Smooth muscle cell (in vitro differentiated cells): ENCODE data around the gene PRPF18. TPM values are rescaled to one million over a fixed set of nuclear protein-coding genes. Genes with fewer than 3 reads are reported as not detected.

Source experiments
- DNase-seq: peaks from one replicate; lab custom pipeline; 2025; ENCODE audit not compliant: unreplicated experiment; lab: John Stamatoyannopoulos, UW
- H2AFZ ChIP-seq: fragments of 200-600 bp; sonication (generic); 2 replicates; pipeline ENCODE4 v1.6.0; 2016; ENCODE audit warnings: antibody characterized with exemption, low read depth, mild to moderate bottlenecking
- H3F3A ChIP-seq: fragments of 200-600 bp; sonication (generic); 2 replicates; pipeline ENCODE4 v1.6.0; 2017; ENCODE audit warnings: antibody characterized with exemption, low read depth
- H3K27ac ChIP-seq: fragments of 200-600 bp; sonication (generic); 2 replicates; pipeline ENCODE4 v1.5.1; 2016; ENCODE audit warnings: low read depth, mild to moderate bottlenecking
- H3K27me3 ChIP-seq: fragments of 200-600 bp; sonication (generic); 2 replicates; pipeline ENCODE4 v1.6.1; 2016; ENCODE audit warnings: low read depth, mild to moderate bottlenecking
- H3K36me3 ChIP-seq: fragments of 200-600 bp; sonication (generic); 2 replicates; pipeline ENCODE4 v1.5.1; 2016; ENCODE audit warnings: low read depth
- H3K4me1 ChIP-seq: fragments of 200-600 bp; sonication (generic); 2 replicates; pipeline ENCODE4 v1.5.1; 2016; ENCODE audit warnings: low read depth
- H3K4me2 ChIP-seq: fragments of 200-600 bp; sonication (generic); 2 replicates; pipeline ENCODE4 v1.6.0; 2016; ENCODE audit warnings: mild to moderate bottlenecking
- H3K4me3 ChIP-seq: fragments of 200-600 bp; sonication (generic); 2 replicates; pipeline ENCODE4 v1.5.1; 2016; ENCODE audit warnings: mild to moderate bottlenecking
- H3K79me2 ChIP-seq: fragments of 200-600 bp; sonication (generic); 2 replicates; pipeline ENCODE4 v1.6.0; 2016; ENCODE audit warnings: low read depth, mild to moderate bottlenecking
- H3K9ac ChIP-seq: fragments of 200-600 bp; sonication (generic); 2 replicates; pipeline ENCODE4 v1.6.0; 2016; ENCODE audit warnings: low read depth
- H3K9me3 ChIP-seq: fragments of 200-600 bp; sonication (generic); replicated peaks from 2 replicates; pipeline ENCODE4 v1.5.1; 2016; ENCODE audit warnings: low read depth
- H4K20me1 ChIP-seq: fragments of 200-600 bp; sonication (generic); 2 replicates; pipeline ENCODE4 v1.6.0; 2016; ENCODE audit warnings: low read depth
- CTCF ChIP-seq: fragments of 200-600 bp; sonication (generic); IDR thresholded peaks from 2 replicates; pipeline ENCODE4 v1.5.1; 2017; ENCODE audit warnings: borderline replicate concordance, mild to moderate bottlenecking, antibody characterized with exemption; ENCODE audit not compliant: insufficient read depth, poor library complexity, severe bottlenecking
- WGBS: methylation state at CpG from one replicate; pipeline ENCODE4 v1.1.7; 2016; ENCODE audit warnings: low lambda C conversion rate; 5-methylcytosine and 5-hydroxymethylcytosine counted together
- polyA plus RNA-seq: library from polyadenylated mRNA; unstranded; fragments of >200 nt; fragmentation: Nextera tagmentation; extraction: Ambion mirVana; gene quantifications from 2 replicates; pipeline ENCODE4 v1.2.1, GENCODE V29; 2016
- total RNA-seq: library from RNA; depleted of rRNA; stranded (reverse); fragments of >200 nt; gene quantifications from 2 replicates; pipeline ENCODE4 v1.2.3, GENCODE V29; 2014

PRPF18 gene
- total and polyA plus RNA-seq, 2 experiments from 2014 or later: 22.4 to 36.9 TPM

DNA sequence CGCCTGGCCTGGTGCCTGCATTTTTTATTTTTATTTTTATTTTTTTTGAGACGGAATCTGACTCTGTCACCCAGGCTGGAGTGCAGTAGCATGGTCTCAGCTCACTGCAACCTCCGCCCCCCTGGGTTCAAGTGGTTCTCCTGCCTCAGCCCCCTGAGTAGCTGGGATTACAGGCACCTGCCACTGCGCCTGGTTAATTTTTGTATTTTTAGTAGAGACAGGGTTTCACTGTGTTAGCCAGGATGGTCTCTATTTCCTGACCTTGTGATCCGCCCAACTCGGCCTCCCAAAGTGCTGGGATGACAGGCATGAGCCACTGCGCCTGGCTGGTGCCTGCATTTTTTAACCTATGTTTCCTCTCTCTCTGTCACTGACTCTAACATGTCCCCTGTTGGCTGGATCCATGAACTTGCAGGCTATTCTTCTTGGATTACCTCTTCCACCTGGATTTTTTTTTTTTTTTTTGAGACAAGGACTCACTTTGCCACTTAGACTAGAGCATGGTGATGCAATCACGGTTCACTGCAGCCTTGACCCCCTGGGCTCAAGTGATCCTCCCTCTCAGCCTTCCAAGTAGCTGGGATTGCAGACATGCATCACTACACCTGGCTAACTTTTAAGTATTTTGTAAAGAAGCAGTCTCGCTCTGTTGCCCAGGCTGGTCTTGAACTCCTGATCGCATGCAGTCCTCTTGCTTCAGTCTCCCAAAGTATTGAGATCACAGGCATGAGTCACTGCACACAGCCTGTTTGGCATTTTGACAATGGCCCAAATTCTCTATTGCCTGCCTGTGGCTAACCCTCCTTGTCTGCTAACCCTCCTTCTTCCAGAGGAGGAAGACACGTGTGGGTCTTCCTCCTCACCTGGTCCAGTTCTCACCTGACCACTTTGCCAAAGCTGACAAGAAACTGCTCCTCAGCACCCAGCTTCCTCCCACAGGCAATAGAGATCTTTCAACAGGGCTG is 23.0 kb upstream of the PRPF18 start:
- H4K20me1 ChIP-seq: no peaks in the 10 kb centered on the region
- no peak for DNase-seq
- H3F3A ChIP-seq: no peaks in the 10 kb centered on the region
- no peak overlapping the region for H3K27ac ChIP-seq
- H3K36me3 ChIP-seq: no peaks in the 10 kb centered on the region
- H3K4me2 ChIP-seq: no peak overlapping the region
- TF ChIP-seq CTCF: no peak
- H3K4me3 ChIP-seq: no peak overlapping the region
- H3K9ac ChIP-seq: no peak overlapping the region
- H3K79me2 ChIP-seq: no peaks in the 10 kb centered on the region
- no peak overlapping the region for H2AFZ ChIP-seq
- no peaks in the 10 kb centered on the region for H3K27me3 ChIP-seq
- no peaks in the 10 kb centered on the region for H3K4me1 ChIP-seq
- 93% methylated on average over 11 of the region's 11 CpGs for WGBS
- H3K9me3 ChIP-seq: no peaks in the 10 kb centered on the region

DNA sequence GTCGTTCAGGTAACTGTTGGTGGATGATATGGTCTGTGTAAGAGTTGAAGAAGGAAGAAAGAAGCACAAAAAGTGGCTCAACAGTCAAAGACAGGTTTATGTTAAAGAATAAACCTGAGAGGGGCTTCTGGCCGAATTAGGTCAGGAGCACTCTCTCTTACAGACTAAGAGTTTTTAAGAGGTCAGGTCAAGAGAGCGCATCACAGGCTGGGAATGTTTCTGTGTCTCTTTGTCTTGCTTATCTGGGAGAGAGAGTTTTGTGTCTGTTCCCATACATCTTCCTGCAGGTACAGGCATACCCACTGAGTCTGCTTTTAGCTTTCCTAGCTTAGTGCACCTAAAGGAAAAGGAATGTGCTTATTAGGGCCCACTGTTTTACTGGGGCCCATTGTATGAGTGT is 22.2 kb upstream of the PRPF18 start:
- WGBS: 89% methylated on average over 3 of the region's 3 CpGs
- Histone ChIP-seq H3K4me2 (no peak overlapping the region), H3K4me1 (no peaks in the 10 kb centered on the region), H4K20me1 (no peaks in the 10 kb centered on the region), H3K4me3 (no peak overlapping the region), H3K9me3 (no peaks in the 10 kb centered on the region), H3F3A (no peaks in the 10 kb centered on the region), H3K79me2 (no peaks in the 10 kb centered on the region), H3K27me3 (no peaks in the 10 kb centered on the region), H3K36me3 (no peaks in the 10 kb centered on the region), H3K9ac (no peak overlapping the region), H3K27ac (no peak overlapping the region), H2AFZ (no peak overlapping the region)
- no peak for TF ChIP-seq CTCF
- no peak for DNase-seq

DNA sequence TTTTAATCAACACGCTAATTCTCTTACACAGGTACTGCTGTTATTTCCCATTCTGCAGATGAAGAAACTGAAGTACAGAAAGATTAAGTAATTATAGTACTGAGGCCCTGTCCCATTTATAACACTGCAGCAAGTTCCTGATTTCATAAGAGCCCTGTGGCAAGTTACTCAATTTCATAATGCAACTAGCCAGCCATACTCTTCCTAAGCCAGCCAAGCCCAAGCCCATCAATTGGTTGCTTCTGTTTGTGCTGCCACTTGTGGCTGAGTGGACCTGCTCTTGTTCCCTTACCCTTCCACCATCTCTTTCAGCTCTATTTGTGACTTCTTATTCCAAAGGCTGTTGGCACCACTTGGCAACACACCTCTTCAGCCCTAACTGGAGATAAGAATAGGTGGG is 19.7 kb upstream of the PRPF18 start:
- peaks cover 5% of the 10 kb centered on the region for H3K27me3 ChIP-seq
- no peak overlapping the region for H3K27ac ChIP-seq
- H3K9ac ChIP-seq: no peak overlapping the region
- DNase-seq: no peak
- no peak overlapping the region for H2AFZ ChIP-seq
- H3K4me1 ChIP-seq: no peaks in the 10 kb centered on the region
- H3F3A ChIP-seq: no peaks in the 10 kb centered on the region
- no peak overlapping the region for H3K4me3 ChIP-seq
- H3K36me3 ChIP-seq: no peaks in the 10 kb centered on the region
- no peaks in the 10 kb centered on the region for H3K79me2 ChIP-seq
- H3K4me2 ChIP-seq: no peak overlapping the region
- no peaks in the 10 kb centered on the region for H4K20me1 ChIP-seq
- 91% methylated on average over 1 of the region's 1 CpG for WGBS
- no peak for TF ChIP-seq CTCF
- H3K9me3 ChIP-seq: no peaks in the 10 kb centered on the region
